IMR-90 (cell line): ENCODE measurements around the gene DNAI2. TPM values are rescaled to one million over a fixed set of nuclear protein-coding genes. Genes with fewer than 3 reads are reported as not detected.

Experiments
- ATAC-seq: fragments of 200-7000 bp; cut with Tn5 transposase; 2 replicates; pipeline ENCODE4 v1.9.1; 2020; ENCODE audit warnings: low read depth, mild to moderate bottlenecking, moderate library complexity
- BruUV-seq: library from RNA; stranded (reverse); fragments of 400-500 nt; replicated peaks from 2 replicates; lab custom pipeline; 2021; lab: Mats Ljungman, UMichigan
- CTCF ChIA-PET: fragments of 300-600 bp; formaldehyde crosslinking; extraction: SDS; loops from one replicate; lab custom pipeline; 2021; ENCODE audit warnings: antibody characterized with exemption; lab: Yijun Ruan, JAX
- POLR2A ChIA-PET: fragments of 300-600 bp; sonication (Branson Sonifier 250); formaldehyde crosslinking; loops from one replicate; lab custom pipeline; 2022; ENCODE audit warnings: antibody characterized with exemption; ENCODE audit not compliant: unreplicated experiment; lab: Charles Lee
- DNase-seq: peaks from one replicate; pipeline ENCODE4 v3.0.0; 2013
- H2AFZ ChIP-seq: replicated peaks from 2 replicates; pipeline ENCODE3; 2013; ENCODE audit warnings: low read length, mild to moderate bottlenecking; ENCODE audit not compliant: poor library complexity
- H2AK5ac ChIP-seq: 2 replicates; pipeline ENCODE4 v1.6.1; 2013; ENCODE audit warnings: low read depth, low read length, inconsistent platforms
- H2AK9ac ChIP-seq: replicated peaks from 2 replicates; pipeline ENCODE3; 2013; ENCODE audit warnings: mild to moderate bottlenecking, low read depth, low read length, moderate library complexity; ENCODE audit not compliant: poor library complexity
- H2BK120ac ChIP-seq: 2 replicates; pipeline ENCODE4 v1.6.1; 2013; ENCODE audit warnings: low read depth, low read length, inconsistent platforms
- H2BK15ac ChIP-seq: 3 replicates; pipeline ENCODE4 v1.6.1; 2013; ENCODE audit warnings: low read depth, low read length, inconsistent platforms
- H2BK20ac ChIP-seq: 2 replicates; pipeline ENCODE4 v1.6.1; 2013; ENCODE audit warnings: low read depth, mild to moderate bottlenecking, inconsistent platforms, low read length, moderate library complexity
- H2BK5ac ChIP-seq: 2 replicates; pipeline ENCODE4 v1.6.1; 2013; ENCODE audit warnings: mild to moderate bottlenecking, low read depth, low read length, inconsistent platforms; ENCODE audit not compliant: poor library complexity, severe bottlenecking
- H3K14ac ChIP-seq: replicated peaks from 2 replicates; pipeline ENCODE4 v1.6.1; 2013; ENCODE audit warnings: low read depth, low read length, inconsistent platforms
- H3K18ac ChIP-seq: 2 replicates; pipeline ENCODE4 v1.6.1; 2013; ENCODE audit warnings: low read depth, low read length, control low read depth
- H3K23ac ChIP-seq: 2 replicates; pipeline ENCODE4 v1.6.1; 2013; ENCODE audit warnings: low read depth, low read length, inconsistent platforms
- H3K27ac ChIP-seq: 2 replicates; pipeline ENCODE4 v1.5.1; 2013; ENCODE audit warnings: mild to moderate bottlenecking, control low read depth, low read length; ENCODE audit not compliant: insufficient read depth
- H3K27me3 ChIP-seq: 2 replicates; pipeline ENCODE4 v1.6.1; 2013; ENCODE audit warnings: low read length; ENCODE audit not compliant: control insufficient read depth, insufficient read depth
- H3K36me3 ChIP-seq: 2 replicates; pipeline ENCODE4 v1.6.1; 2013; ENCODE audit warnings: low read length, mixed read lengths; ENCODE audit not compliant: control insufficient read depth, insufficient read depth
- H3K4ac ChIP-seq: 2 replicates; pipeline ENCODE4 v1.6.1; 2013; ENCODE audit warnings: low read depth, low read length, inconsistent platforms
- H3K4me1 ChIP-seq: 2 replicates; pipeline ENCODE4 v1.6.1; 2013; ENCODE audit warnings: low read length, mixed read lengths; ENCODE audit not compliant: control insufficient read depth, insufficient read depth
- H3K4me2 ChIP-seq: 2 replicates; pipeline ENCODE4 v1.6.1; 2013; ENCODE audit warnings: low read depth, mild to moderate bottlenecking, control low read depth, low read length, moderate library complexity
- H3K4me3 ChIP-seq: 2 replicates; pipeline ENCODE4 v1.5.1; 2013; ENCODE audit warnings: low read depth, mild to moderate bottlenecking, control low read depth, low read length, moderate library complexity; ENCODE audit not compliant: insufficient read depth
- H3K56ac ChIP-seq: 2 replicates; pipeline ENCODE4 v1.6.1; 2013; ENCODE audit warnings: low read length, inconsistent platforms; ENCODE audit not compliant: insufficient read depth; ENCODE audit errors: extremely low read depth
- H3K79me1 ChIP-seq, 2 experiments: 2 replicates each; pipeline ENCODE4 v1.6.1; 2013; ENCODE audit warnings: low read length in 2 of 2, inconsistent platforms in 1 of 2, low read depth in 1 of 2
- H3K9ac ChIP-seq: 2 replicates; pipeline ENCODE4 v1.6.1; 2013; ENCODE audit warnings: low read depth, low read length, control low read depth
- H3K9me1 ChIP-seq: 2 replicates; pipeline ENCODE4 v1.6.1; 2013; ENCODE audit warnings: low read length, inconsistent platforms; ENCODE audit not compliant: insufficient read depth
- H3K9me3 ChIP-seq: 2 replicates; pipeline ENCODE4 v1.6.1; 2013; ENCODE audit warnings: low read length; ENCODE audit not compliant: control insufficient read depth, insufficient read depth
- H4K20me1 ChIP-seq: 2 replicates; pipeline ENCODE4 v1.6.1; 2013; ENCODE audit warnings: low read length, inconsistent platforms; ENCODE audit not compliant: insufficient read depth
- H4K5ac ChIP-seq: 2 replicates; pipeline ENCODE4 v1.6.1; 2013; ENCODE audit warnings: mild to moderate bottlenecking, low read depth, low read length, control low read depth
- H4K8ac ChIP-seq, 2 experiments: 2 replicates each; pipeline ENCODE4 v1.6.1; 2013; ENCODE audit warnings: low read depth in 2 of 2, low read length in 2 of 2, control low read depth in 1 of 2, inconsistent platforms in 1 of 2
- H4K91ac ChIP-seq: 2 replicates; pipeline ENCODE4 v1.6.1; 2013; ENCODE audit warnings: low read depth, low read length, inconsistent platforms; ENCODE audit not compliant: insufficient read depth
- CEBPB ChIP-seq: IDR thresholded peaks from 2 replicates; pipeline ENCODE4 v1.6.1; 2012; ENCODE audit warnings: low read depth, low read length, improper control_type of control experiment
- CHD1 ChIP-seq: IDR thresholded peaks from 2 replicates; pipeline ENCODE4 v1.6.1; 2012; ENCODE audit warnings: low read depth, low read length, improper control_type of control experiment
- MAFK ChIP-seq: IDR thresholded peaks from 2 replicates; pipeline ENCODE4 v1.6.1; 2012; ENCODE audit warnings: low read depth, low read length, improper control_type of control experiment
- MXI1 ChIP-seq: IDR thresholded peaks from 2 replicates; pipeline ENCODE4 v1.6.1; 2012; ENCODE audit warnings: low read depth, mild to moderate bottlenecking, low read length, moderate library complexity, borderline replicate concordance
- NFE2L2 ChIP-seq: fragments of 150-350 bp; IDR thresholded peaks from 2 replicates; pipeline ENCODE4 v1.6.1; 2016; ENCODE audit warnings: low read depth, mild to moderate bottlenecking, low read length
- POLR2A ChIP-seq: IDR thresholded peaks from 2 replicates; pipeline ENCODE4 v1.6.1; 2012; ENCODE audit warnings: mild to moderate bottlenecking, low read depth, low read length
- SMC3 ChIP-seq: fragments of 150-350 bp; IDR thresholded peaks from 2 replicates; pipeline ENCODE4 v1.6.1; 2016; ENCODE audit warnings: low read depth, mild to moderate bottlenecking, antibody characterized with exemption, low read length, moderate library complexity
- WGBS, 2 experiments: methylation state at CpG; one replicate each; pipeline versions ENCODE4 v1.1.5 to v1.1.7; 2013; ENCODE audit warnings: missing lambda C conversion rate in 2 of 2; ENCODE audit not compliant: insufficient read length in 1 of 2; ENCODE audit errors: extremely low coverage in 2 of 2; 5-methylcytosine and 5-hydroxymethylcytosine counted together
- dilution Hi-C: fragments of 300-500 bp; cut with HindIII; formaldehyde crosslinking; loops from one replicate; pipeline ENCODE4 v1.14.3; 2018; ENCODE audit warnings: low sequenced_read_pairs; ENCODE audit not compliant: unreplicated experiment
- in situ Hi-C: fragments of 300-500 bp; cut with MboI; formaldehyde crosslinking; loops from 3 replicates; pipeline ENCODE4 v1.14.3; 2019; ENCODE audit warnings: low sequenced_read_pairs, inconsistent platforms, mixed read lengths
- intact Hi-C: fragments of 100-400 bp; cut with micrococcal nuclease; formaldehyde crosslinking; loops from 2 replicates; pipeline ENCODE4 v1.10.0; 2022
- polyA plus RNA-seq, 3 experiments: library from polyadenylated mRNA; depleted of rRNA; stranded (reverse); fragments of >200 nt; gene quantifications; 2 replicates each; pipeline ENCODE4 v1.2.3, GENCODE V29; 2012; ENCODE audit warnings: low replicate concordance in 1 of 3
- total RNA-seq: library from RNA; depleted of rRNA; stranded (reverse); fragments of >200 nt; gene quantifications from 2 replicates; pipeline ENCODE4 v1.2.3, GENCODE V29; 2012
- TF ChIP-seq, protein P1 (sequence below): fragments of 150-350 bp; IDR thresholded peaks from 2 replicates; pipeline ENCODE4 v1.6.1; 2016; ENCODE audit warnings: low read depth, mild to moderate bottlenecking, low read length, moderate library complexity, borderline replicate concordance
- TF ChIP-seq, protein P2 (sequence below): fragments of 150-350 bp; IDR thresholded peaks from 2 replicates; pipeline ENCODE4 v1.6.1; 2017; ENCODE audit warnings: mild to moderate bottlenecking, antibody characterized with exemption, low read length, low read depth
- TF ChIP-seq, protein P3 (sequence below): conservative IDR thresholded peaks from 2 replicates; pipeline ENCODE4 v1.5.1; 2012; ENCODE audit warnings: mild to moderate bottlenecking, low read depth, low read length, improper control_type of control experiment

DNAI2 gene
- total and polyA plus RNA-seq, 2 of the 4 experiments (the other 2 are of a cell fraction), result not detected

DNA sequence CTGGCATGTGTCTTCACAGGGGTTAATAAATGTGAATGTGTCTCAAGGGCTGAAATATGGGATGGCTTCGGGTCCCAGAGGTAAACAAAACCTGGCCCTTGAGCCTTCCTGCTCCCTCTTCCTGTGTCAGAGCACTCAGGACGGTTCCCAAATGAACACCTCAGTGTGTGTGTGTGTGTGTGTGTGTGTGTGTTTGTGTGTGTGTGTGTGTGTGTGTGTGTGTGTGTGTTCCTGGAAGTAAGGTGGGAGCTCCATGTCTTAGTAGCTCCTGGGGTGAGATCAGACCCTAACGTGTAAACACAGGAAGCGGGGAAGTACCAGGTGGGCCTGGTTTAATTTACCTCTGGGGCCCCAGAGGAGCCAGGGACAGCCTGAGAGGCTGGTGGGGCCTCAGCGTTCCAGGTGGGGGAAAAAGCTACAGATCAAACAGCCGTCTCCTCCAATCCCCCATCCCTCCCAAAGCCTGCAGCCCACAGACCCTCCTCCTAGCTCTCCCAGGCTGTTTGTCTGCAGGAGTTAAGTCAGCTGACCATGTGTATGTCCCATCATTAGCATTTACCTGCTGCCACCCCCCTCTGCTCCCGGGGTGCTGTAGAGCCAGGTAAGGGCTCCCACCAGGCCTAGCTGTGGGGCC lies 58.1 kb downstream of the DNAI2 start:
- Histone ChIP-seq H3K4me3 (no peak overlapping the region), H2BK5ac (no peak overlapping the region), H3K36me3 (no peaks in the 10 kb centered on the region), H3K4me2 (no peak overlapping the region), H3K18ac (no peak overlapping the region), H3K14ac (no peak overlapping the region), H3K23ac (no peak overlapping the region), H4K91ac (no peak overlapping the region), H3K9ac (no peak overlapping the region), H2BK20ac (no peak overlapping the region), H3K4ac (no peak overlapping the region), H4K20me1 (no peaks in the 10 kb centered on the region), H2BK120ac (no peak overlapping the region), H3K27ac (no peak overlapping the region), H3K9me3 (no peaks in the 10 kb centered on the region), H4K5ac (no peak overlapping the region), H3K56ac (no peak overlapping the region), H3K9me1 (no peaks in the 10 kb centered on the region), H2BK15ac (no peak overlapping the region), H2AFZ (no peak overlapping the region), H3K4me1 (no peaks in the 10 kb centered on the region), H4K8ac (no peak overlapping the region), H2AK5ac (no peak overlapping the region), H3K27me3 (no peaks in the 10 kb centered on the region; the same call in 1 of the 2 replicates), H2AK9ac (no peak overlapping the region), H3K79me1 (no peaks in the 10 kb centered on the region)
- POLR2A ChIA-PET, result no interaction called here
- dilution Hi-C loops, result no loop called here
- no peak for ATAC-seq
- TF ChIP-seq, protein P1, sequence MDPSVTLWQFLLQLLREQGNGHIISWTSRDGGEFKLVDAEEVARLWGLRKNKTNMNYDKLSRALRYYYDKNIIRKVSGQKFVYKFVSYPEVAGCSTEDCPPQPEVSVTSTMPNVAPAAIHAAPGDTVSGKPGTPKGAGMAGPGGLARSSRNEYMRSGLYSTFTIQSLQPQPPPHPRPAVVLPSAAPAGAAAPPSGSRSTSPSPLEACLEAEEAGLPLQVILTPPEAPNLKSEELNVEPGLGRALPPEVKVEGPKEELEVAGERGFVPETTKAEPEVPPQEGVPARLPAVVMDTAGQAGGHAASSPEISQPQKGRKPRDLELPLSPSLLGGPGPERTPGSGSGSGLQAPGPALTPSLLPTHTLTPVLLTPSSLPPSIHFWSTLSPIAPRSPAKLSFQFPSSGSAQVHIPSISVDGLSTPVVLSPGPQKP, result no peak
- TF ChIP-seq, protein P2, sequence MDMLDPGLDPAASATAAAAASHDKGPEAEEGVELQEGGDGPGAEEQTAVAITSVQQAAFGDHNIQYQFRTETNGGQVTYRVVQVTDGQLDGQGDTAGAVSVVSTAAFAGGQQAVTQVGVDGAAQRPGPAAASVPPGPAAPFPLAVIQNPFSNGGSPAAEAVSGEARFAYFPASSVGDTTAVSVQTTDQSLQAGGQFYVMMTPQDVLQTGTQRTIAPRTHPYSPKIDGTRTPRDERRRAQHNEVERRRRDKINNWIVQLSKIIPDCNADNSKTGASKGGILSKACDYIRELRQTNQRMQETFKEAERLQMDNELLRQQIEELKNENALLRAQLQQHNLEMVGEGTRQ, result no peak
- TF ChIP-seq MXI1 (no peak), CHD1 (no peak), SMC3 (no peak), NFE2L2 (no peak), CEBPB (no peak), MAFK (no peak), POLR2A (no peak)
- TF ChIP-seq, protein P3, sequence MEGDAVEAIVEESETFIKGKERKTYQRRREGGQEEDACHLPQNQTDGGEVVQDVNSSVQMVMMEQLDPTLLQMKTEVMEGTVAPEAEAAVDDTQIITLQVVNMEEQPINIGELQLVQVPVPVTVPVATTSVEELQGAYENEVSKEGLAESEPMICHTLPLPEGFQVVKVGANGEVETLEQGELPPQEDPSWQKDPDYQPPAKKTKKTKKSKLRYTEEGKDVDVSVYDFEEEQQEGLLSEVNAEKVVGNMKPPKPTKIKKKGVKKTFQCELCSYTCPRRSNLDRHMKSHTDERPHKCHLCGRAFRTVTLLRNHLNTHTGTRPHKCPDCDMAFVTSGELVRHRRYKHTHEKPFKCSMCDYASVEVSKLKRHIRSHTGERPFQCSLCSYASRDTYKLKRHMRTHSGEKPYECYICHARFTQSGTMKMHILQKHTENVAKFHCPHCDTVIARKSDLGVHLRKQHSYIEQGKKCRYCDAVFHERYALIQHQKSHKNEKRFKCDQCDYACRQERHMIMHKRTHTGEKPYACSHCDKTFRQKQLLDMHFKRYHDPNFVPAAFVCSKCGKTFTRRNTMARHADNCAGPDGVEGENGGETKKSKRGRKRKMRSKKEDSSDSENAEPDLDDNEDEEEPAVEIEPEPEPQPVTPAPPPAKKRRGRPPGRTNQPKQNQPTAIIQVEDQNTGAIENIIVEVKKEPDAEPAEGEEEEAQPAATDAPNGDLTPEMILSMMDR, result no peak
- WGBS, 2 experiments, result no CpG with 5 or more reads among the region's 7 CpGs
- no TSS peak for BruUV-seq
- no peak for DNase-seq
- CTCF ChIA-PET, result no interaction called here
- intact Hi-C loops, result no loop called here
- in situ Hi-C loops, result no loop called here
